GM12872 (cell line): ENCODE results near the gene CACNA1G.

Experiments used
- TF ChIP-seq, protein P1 (sequence below): IDR thresholded peaks from 3 replicates; pipeline ENCODE4 v1.5.1; 2011; ENCODE audit warnings: low read depth, mild to moderate bottlenecking, low read length, moderate library complexity; ENCODE audit not compliant: insufficient read depth

The CACNA1G gene

DNA sequence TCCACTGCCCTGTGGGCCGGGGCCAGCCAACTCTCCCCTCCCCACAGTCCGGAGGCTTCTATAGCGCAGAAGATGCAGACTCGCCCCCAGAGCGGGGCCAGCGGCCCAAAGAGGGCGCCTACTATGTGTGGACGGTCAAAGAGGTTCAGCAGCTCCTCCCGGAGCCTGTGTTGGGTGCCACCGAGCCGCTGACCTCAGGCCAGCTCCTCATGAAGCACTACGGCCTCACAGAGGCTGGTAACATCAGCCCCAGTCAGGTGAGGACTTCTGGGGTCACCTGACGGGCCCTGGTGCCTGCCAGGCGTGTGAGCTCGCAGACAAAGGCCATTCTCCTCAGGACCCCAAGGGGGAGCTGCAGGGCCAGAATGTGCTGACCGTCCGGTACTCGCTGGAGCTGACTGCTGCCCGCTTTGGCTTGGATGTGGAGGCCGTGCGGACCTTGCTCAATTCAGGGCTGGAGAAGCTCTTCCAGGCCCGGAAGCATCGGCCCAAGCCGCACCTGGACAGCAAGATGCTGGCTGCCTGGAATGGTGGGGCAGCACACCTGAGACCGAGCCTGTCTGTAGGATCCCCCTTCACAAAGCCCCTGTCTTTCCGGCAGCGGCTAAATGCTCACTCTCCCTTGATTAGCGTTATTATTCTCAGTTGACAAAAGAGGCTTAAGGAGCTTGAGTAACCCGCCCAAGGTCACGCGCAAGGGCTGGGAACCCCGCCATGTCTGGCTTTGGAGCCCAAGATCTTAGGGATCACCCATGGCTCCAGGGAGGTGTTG, 9.7 kb upstream of the CACNA1G start:
- TF ChIP-seq, protein P1, sequence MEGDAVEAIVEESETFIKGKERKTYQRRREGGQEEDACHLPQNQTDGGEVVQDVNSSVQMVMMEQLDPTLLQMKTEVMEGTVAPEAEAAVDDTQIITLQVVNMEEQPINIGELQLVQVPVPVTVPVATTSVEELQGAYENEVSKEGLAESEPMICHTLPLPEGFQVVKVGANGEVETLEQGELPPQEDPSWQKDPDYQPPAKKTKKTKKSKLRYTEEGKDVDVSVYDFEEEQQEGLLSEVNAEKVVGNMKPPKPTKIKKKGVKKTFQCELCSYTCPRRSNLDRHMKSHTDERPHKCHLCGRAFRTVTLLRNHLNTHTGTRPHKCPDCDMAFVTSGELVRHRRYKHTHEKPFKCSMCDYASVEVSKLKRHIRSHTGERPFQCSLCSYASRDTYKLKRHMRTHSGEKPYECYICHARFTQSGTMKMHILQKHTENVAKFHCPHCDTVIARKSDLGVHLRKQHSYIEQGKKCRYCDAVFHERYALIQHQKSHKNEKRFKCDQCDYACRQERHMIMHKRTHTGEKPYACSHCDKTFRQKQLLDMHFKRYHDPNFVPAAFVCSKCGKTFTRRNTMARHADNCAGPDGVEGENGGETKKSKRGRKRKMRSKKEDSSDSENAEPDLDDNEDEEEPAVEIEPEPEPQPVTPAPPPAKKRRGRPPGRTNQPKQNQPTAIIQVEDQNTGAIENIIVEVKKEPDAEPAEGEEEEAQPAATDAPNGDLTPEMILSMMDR, result peak; percentile 60; the same call in 2 of the 3 replicates

DNA sequence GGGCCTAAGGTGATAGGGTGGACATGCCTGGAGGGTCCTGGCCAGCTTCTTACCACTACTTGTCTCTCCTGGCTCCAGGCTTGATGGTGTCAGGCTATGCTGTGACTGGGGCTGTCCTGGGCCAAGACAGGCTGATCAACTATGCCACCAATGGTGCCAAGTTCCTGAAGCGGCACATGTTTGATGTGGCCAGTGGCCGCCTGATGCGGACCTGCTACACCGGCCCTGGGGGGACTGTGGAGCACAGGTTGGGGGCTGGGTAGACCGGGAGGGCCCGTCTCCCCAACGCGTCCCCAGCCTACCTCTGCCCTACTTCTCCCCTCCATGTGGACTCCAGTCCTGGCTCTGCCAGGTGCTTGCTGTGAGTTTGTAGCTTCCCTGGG, 9.1 kb upstream of the CACNA1G start:
- TF ChIP-seq, protein P1, result no peak

DNA sequence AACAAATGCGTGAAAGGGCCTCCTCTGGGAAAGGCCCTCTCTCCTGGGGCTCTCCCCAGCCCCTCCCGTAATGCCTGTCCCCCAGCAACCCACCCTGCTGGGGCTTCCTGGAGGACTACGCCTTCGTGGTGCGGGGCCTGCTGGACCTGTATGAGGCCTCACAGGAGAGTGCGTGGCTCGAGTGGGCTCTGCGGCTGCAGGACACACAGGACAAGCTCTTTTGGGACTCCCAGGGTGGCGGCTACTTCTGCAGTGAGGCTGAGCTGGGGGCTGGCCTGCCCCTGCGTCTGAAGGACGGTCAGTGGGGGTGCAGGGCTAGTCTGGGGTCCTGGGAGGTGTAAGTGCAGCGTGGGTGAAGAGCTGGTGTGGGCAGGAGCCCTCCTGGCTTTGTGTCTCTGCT, 8.6 kb upstream of the CACNA1G start:
- TF ChIP-seq, protein P1, result no peak

DNA sequence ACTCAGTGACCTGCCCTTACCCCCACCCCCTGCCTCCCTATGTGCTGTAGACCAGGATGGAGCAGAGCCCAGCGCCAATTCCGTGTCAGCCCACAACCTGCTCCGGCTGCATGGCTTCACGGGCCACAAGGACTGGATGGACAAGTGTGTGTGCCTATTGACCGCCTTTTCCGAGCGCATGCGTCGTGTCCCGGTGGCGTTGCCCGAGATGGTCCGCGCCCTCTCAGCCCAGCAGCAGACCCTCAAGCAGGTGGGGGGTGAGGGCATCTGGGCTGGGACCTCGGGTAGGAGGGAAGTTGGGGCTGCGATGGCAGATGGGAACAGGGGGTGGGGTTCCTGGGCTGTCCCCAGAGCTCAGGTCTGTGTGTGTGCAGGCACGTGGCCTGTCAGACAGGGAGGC, 6.3 kb upstream of the CACNA1G start:
- TF ChIP-seq, protein P1, result no peak

DNA sequence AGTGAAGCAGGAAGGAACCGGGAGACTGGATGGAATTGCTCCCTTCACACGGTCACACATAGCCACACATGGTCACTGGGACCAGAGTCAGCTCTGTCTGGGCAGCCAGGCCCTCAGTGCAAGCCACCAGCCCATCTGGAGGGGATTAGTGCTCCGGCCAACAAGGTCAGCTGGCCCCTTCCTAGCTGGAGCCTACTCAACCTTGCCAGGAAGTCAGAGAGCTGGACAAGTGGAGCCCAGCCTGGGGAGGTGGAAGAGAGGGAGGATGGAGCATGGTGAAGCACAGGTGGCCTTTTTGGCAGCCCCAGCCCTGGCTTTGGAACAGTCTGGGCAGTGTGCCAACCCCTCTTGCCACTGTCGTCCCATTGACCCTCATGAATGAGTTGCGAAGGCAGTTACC, 3.7 kb upstream of the CACNA1G start:
- TF ChIP-seq, protein P1, result no peak

DNA sequence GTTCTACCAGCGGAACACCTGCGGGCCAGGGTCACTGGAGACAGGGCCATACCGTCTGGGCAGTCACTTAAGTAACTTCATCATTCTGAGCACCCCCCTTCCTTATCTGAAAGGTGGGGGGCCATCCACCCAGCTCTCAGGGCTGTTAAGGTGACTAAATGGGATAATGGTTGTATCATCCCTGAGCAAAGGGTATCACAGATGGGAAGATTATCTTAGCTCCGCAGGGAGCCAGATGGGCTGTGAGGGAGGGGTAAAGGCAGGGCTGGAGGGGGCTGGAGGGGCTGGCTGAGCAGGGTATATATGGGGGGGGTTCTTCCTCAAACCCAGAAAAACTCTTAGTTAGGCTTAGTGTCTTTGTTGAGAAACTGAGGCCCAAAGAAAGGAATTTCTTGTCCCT, 2.9 kb upstream of the CACNA1G start:
- TF ChIP-seq, protein P1, result no peak

DNA sequence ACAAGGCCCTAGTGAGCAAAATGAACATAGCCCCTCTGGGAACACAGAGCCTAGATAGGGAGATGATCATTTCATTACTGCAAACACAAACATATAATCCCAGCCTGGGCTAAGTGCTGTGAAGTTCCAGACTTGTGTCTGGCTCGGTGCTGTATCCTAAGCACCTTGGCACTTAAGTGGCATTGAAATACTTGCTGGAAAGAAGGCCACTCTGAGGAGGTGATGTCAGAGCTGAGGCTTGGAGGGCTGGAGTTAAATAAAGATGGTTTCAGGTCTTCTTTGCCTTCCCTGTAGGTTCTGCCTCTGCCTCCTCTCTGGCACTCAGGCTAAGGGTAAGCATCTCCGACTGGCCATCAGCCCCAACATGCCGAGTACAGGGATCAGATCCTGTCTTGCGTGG, 2.4 kb upstream of the CACNA1G start:
- TF ChIP-seq, protein P1, result no peak
